Epithelial cell of prostate (primary cell): Measurements from ENCODE around the gene HIGD2B.
"Not testable (repeated sequence)": the region's sequence is repeated elsewhere in the genome, so short reads cannot be mapped to it uniquely, and the experiment has no call there.

ENCODE experiments used
- DNase-seq: peaks from one replicate; pipeline ENCODE4 v3.0.0-alpha.2; 2011; ENCODE audit warnings: low read depth, low spot score
- H3K27ac ChIP-seq: fragments of 450-650 bp; 2 replicates; pipeline ENCODE4 v1.5.1; 2017; ENCODE audit warnings: mild to moderate bottlenecking

The HIGD2B gene

GRCh38 chr15:72685925-72686794 lies at the start of gene HIGD2B, which contains the start of gene BBS4:
HIGD2B (minus strand) TSS chr15:72686182; CDS start chr15:72676374, 9,808 bp downstream.
BBS4 (plus strand) TSS chr15:72686207; CDS start chr15:72686228, 21 bp downstream.
- DNase-seq: peak; percentile 33
- H3K27ac ChIP-seq: peak within 1 kb of the TSS; percentile 88

GRCh38 chr15:72735111-72735510 lies 49.1 kb upstream of the HIGD2B start:
- no peak overlapping the region for H3K27ac ChIP-seq
- no peak for DNase-seq

GRCh38 chr15:72733941-72734738 lies 48.2 kb upstream of the HIGD2B start:
- no peak overlapping the region for H3K27ac ChIP-seq
- no peak for DNase-seq

GRCh38 chr15:72732516-72732915 lies 46.5 kb upstream of the HIGD2B start:
- H3K27ac ChIP-seq: no peak overlapping the region
- DNase-seq: no peak

- no peak overlapping the region for H3K27ac ChIP-seq
- DNase-seq: no peak
Measured at GRCh38 chr15:72732086-72732485, 46.1 kb upstream of the HIGD2B start.

- no peak for DNase-seq
- H3K27ac ChIP-seq: no peak overlapping the region
Measured at GRCh38 chr15:72728821-72729220, 42.8 kb upstream of the HIGD2B start.

GRCh38 chr15:72728249-72728648 lies 42.3 kb upstream of the HIGD2B start:
- H3K27ac ChIP-seq, DNase-seq: not testable (repeated sequence)

GRCh38 chr15:72727154-72727553 lies 41.2 kb upstream of the HIGD2B start:
- no peak overlapping the region for H3K27ac ChIP-seq
- no peak for DNase-seq

- not testable (repeated sequence) for DNase-seq
Measured at GRCh38 chr15:72725851-72726250, 39.9 kb upstream of the HIGD2B start.

GRCh38 chr15:72725446-72725845 lies 39.5 kb upstream of the HIGD2B start:
- no peak for DNase-seq
- no peak overlapping the region for H3K27ac ChIP-seq

More at GRCh38 chr15:72725851-72726250, 39.9 kb upstream of the HIGD2B start:
- not testable (repeated sequence) for H3K27ac ChIP-seq

GRCh38 chr15:72724028-72724427 lies 38.0 kb upstream of the HIGD2B start:
- no peak overlapping the region for H3K27ac ChIP-seq
- no peak for DNase-seq

GRCh38 chr15:72722071-72722696 lies 36.2 kb upstream of the HIGD2B start:
- no peak overlapping the region for H3K27ac ChIP-seq
- peak; percentile 10 for DNase-seq

GRCh38 chr15:72708551-72709303 lies 22.7 kb upstream of the HIGD2B start:
- DNase-seq, H3K27ac ChIP-seq: not testable (repeated sequence)

- DNase-seq: no peak
- H3K27ac ChIP-seq: no peak overlapping the region
Measured at GRCh38 chr15:72706266-72706665, 20.3 kb upstream of the HIGD2B start.

GRCh38 chr15:72700076-72700475 lies 14.1 kb upstream of the HIGD2B start:
- H3K27ac ChIP-seq: no peak overlapping the region
- peak; percentile 10 for DNase-seq

- DNase-seq: no peak
- no peak overlapping the region for H3K27ac ChIP-seq
Measured at GRCh38 chr15:72698938-72699337, 13.0 kb upstream of the HIGD2B start.

- H3K27ac ChIP-seq: no peak overlapping the region
- no peak for DNase-seq
Measured at GRCh38 chr15:72690938-72691337, 5.0 kb upstream of the HIGD2B start.

- no peak for DNase-seq
- no peak overlapping the region for H3K27ac ChIP-seq
Measured at GRCh38 chr15:72688697-72689096, 2.7 kb upstream of the HIGD2B start.

- peak overlapping the region; percentile 88 for H3K27ac ChIP-seq
- no peak for DNase-seq
Measured at GRCh38 chr15:72685301-72685924, 569 bp downstream of the HIGD2B start.
